AG04450 (cell line): ENCODE results near the gene SBK2. TPM values are rescaled to one million over a fixed set of nuclear protein-coding genes. Genes with fewer than 3 reads are reported as not detected.
"Not testable (repeated sequence)": the region's sequence is repeated elsewhere in the genome, so short reads cannot be mapped to it uniquely, and the experiment has no call there.

Source experiments
- CTCF ChIA-PET: fragments of 300-600, 350-600 bp; formaldehyde crosslinking; extraction: SDS; loops from one replicate; lab custom pipeline; 2022; ENCODE audit warnings: antibody characterized with exemption, inconsistent platforms; lab: Charles Lee
- POLR2A ChIA-PET: fragments of 350-600 bp; formaldehyde crosslinking; extraction: SDS; loops from one replicate; lab custom pipeline; 2021; ENCODE audit warnings: antibody characterized with exemption, inconsistent platforms; lab: Yijun Ruan, JAX
- DNase-seq: peaks from one replicate; pipeline ENCODE4 v3.0.0-alpha.2; 2011; ENCODE audit warnings: low read depth, low spot score
- H3K27ac ChIP-seq: one replicate; pipeline ENCODE4 v1.5.1; 2012; ENCODE audit warnings: low read depth, low read length, control low read depth
- H3K27me3 ChIP-seq: one replicate; pipeline ENCODE4 v1.6.0; 2012; ENCODE audit warnings: low read length; ENCODE audit not compliant: control insufficient read depth, insufficient read depth
- H3K4me3 ChIP-seq: 2 replicates; pipeline ENCODE4 v1.5.1; 2011; ENCODE audit warnings: mild to moderate bottlenecking, low read depth, low read length, control low read depth
- H3K9me3 ChIP-seq: 2 replicates; pipeline ENCODE4 v1.5.1; 2012; ENCODE audit warnings: low read length; ENCODE audit not compliant: control insufficient read depth, insufficient read depth
- CTCF ChIP-seq: IDR thresholded peaks from 2 replicates; pipeline ENCODE4 v1.5.1; 2011; ENCODE audit warnings: low read depth, low read length, control low read depth, inconsistent platforms
- polyA minus RNA-seq: library from RNA; depleted of rRNA, polyadenylated mRNA; stranded (reverse); fragments of >200 nt; gene quantifications from 2 replicates; pipeline ENCODE4 v1.2.3, GENCODE V29; 2011; rRNA and poly(A)+ RNA removed
- polyA plus RNA-seq: library from polyadenylated mRNA; depleted of rRNA; stranded (reverse); fragments of >200 nt; gene quantifications from 2 replicates; pipeline ENCODE4 v1.2.3, GENCODE V29; 2011; rRNA removed

SBK2 gene
- 0.10 and 0.15 TPM in 2 replicates for polyA plus RNA-seq
- not detected in 2 replicates for polyA minus RNA-seq

GRCh38 chr19:55536951-55537740 lies at the start of gene SBK2:
Gene SBK2 (minus strand): TSS chr19:55537133. CDS start chr19:55536294, 839 bp downstream.
- ChIA-PET CTCF (interaction anchor here (0.7 kb wide), 1 partner anchor 95 kb away, joined by 4 read pairs; no protein-coding TSS in a partner anchor), POLR2A (no interaction called here)
- Histone ChIP-seq H3K27me3 (no peaks in the 10 kb centered on the region), H3K9me3 (peaks cover 4% of the 10 kb centered on the region; the same call in 1 of the 2 replicates), H3K27ac (no peak within 1 kb of the TSS), H3K4me3 (no peak within 1 kb of the TSS)
- TF ChIP-seq CTCF: no peak; the same call in 1 of the 2 replicates
- DNase-seq: no peak

GRCh38 chr19:55585658-55586339 lies 48.9 kb upstream of the SBK2 start:
- Histone ChIP-seq H3K27ac (peak overlapping the region; percentile 80), H3K27me3 (no peaks in the 10 kb centered on the region), H3K9me3 (no peaks in the 10 kb centered on the region), H3K4me3 (peak overlapping the region; percentile 47)
- ChIA-PET POLR2A (interaction anchor here (0.6 to 1.0 kb wide), 5 partner anchors 12 to 74 kb away, joined by 3 to 7 read pairs (median 6); no protein-coding TSS in a partner anchor), CTCF (interaction anchor here (0.6 kb wide), 3 partner anchors 15 to 395 kb away, joined by 3 to 4 read pairs (median 3); partner anchors contain the start of gene ZNF784)
- DNase-seq: peak; percentile 37
- TF ChIP-seq CTCF: no peak

GRCh38 chr19:55584871-55585270 lies 47.9 kb upstream of the SBK2 start:
- TF ChIP-seq CTCF: no peak
- CTCF ChIA-PET: no interaction called here

GRCh38 chr19:55583897-55584296 lies 47.0 kb upstream of the SBK2 start:
- not testable (repeated sequence) for H3K27ac ChIP-seq, DNase-seq, H3K9me3 ChIP-seq, H3K27me3 ChIP-seq, H3K4me3 ChIP-seq
- ChIA-PET CTCF (interaction anchor here (1.0 to 1.2 kb wide), 3 partner anchors 22 to 116 kb away, joined by 3 to 4 read pairs (median 3); partner anchors contain the start of gene ZNF865), POLR2A (interaction anchor here (0.6 to 1.5 kb wide), 3 partner anchors 15 to 21 kb away, joined by 3 to 5 read pairs (median 4); partner anchors contain the start of genes FIZ1 and ZNF524)

More at GRCh38 chr19:55584871-55585270, 47.9 kb upstream of the SBK2 start:
- POLR2A ChIA-PET: interaction anchor here (0.7 to 1.0 kb wide), 3 partner anchors 11 to 37 kb away, joined by 3 to 6 read pairs (median 5); no protein-coding TSS in a partner anchor
- DNase-seq: no peak
- Histone ChIP-seq H3K4me3 (no peak overlapping the region), H3K27ac (no peak overlapping the region), H3K27me3 (no peaks in the 10 kb centered on the region), H3K9me3 (no peaks in the 10 kb centered on the region; the same call in 1 of the 2 replicates)

GRCh38 chr19:55582284-55582683 lies 45.4 kb upstream of the SBK2 start:
- H3K27me3 ChIP-seq, H3K4me3 ChIP-seq, H3K27ac ChIP-seq, DNase-seq, H3K9me3 ChIP-seq: not testable (repeated sequence)
- POLR2A ChIA-PET: interaction anchor here (3.1 kb wide), 1 partner anchor 17 kb away, joined by 10 read pairs; the partner anchor contains the start of genes FIZ1 and ZNF524
- CTCF ChIA-PET: interaction anchor here (1.3 to 1.7 kb wide), 3 partner anchors 23 to 79 kb away, joined by 3 to 12 read pairs (median 5); partner anchors contain the start of gene ZNF865
